GM21737 (cell line): ENCODE measurements around the gene BTBD9.

ENCODE experiments used
- ATAC-seq: cut with Tn5 transposase; IDR thresholded peaks from one replicate; pipeline ENCODE4 v1.9.1; 2021; ENCODE audit warnings: mild to moderate bottlenecking, moderate library complexity; ENCODE audit not compliant: unreplicated experiment

BTBD9 gene

GRCh38 chr6:38396209-38396608, 243.5 kb downstream of the BTBD9 start:
- ATAC-seq, result no peak

GRCh38 chr6:38393986-38394385, 245.7 kb downstream of the BTBD9 start:
- ATAC-seq, result no peak

GRCh38 chr6:38391626-38392579, 247.8 kb downstream of the BTBD9 start:
- ATAC-seq, result no peak

- no peak for ATAC-seq
Observed at GRCh38 chr6:38391206-38391605, 248.5 kb downstream of the BTBD9 start.

- no peak for ATAC-seq
Observed at GRCh38 chr6:38389875-38390274, 249.9 kb downstream of the BTBD9 start.

GRCh38 chr6:38387971-38388370, 251.8 kb downstream of the BTBD9 start:
- ATAC-seq, result no peak

- no peak for ATAC-seq
Observed at GRCh38 chr6:38387461-38387860, 252.3 kb downstream of the BTBD9 start.

GRCh38 chr6:38378801-38379200, 260.9 kb downstream of the BTBD9 start:
- no peak for ATAC-seq

GRCh38 chr6:38375937-38376336, 263.8 kb downstream of the BTBD9 start:
- ATAC-seq, result no peak

GRCh38 chr6:38375341-38375740, 264.4 kb downstream of the BTBD9 start:
- ATAC-seq, result no peak

GRCh38 chr6:38371881-38372280, 267.8 kb downstream of the BTBD9 start:
- no peak for ATAC-seq

- no peak for ATAC-seq
Observed at GRCh38 chr6:38370653-38371601, 268.8 kb downstream of the BTBD9 start.

- ATAC-seq, result no peak
Observed at GRCh38 chr6:38367231-38367630, 272.5 kb downstream of the BTBD9 start.

GRCh38 chr6:38366234-38366633, 273.5 kb downstream of the BTBD9 start:
- ATAC-seq, result no peak

- no peak for ATAC-seq
Observed at GRCh38 chr6:38364775-38365174, 275.0 kb downstream of the BTBD9 start.

GRCh38 chr6:38364127-38364526, 275.6 kb downstream of the BTBD9 start:
- ATAC-seq, result no peak

- ATAC-seq, result no peak
Observed at GRCh38 chr6:38355519-38355918, 284.2 kb downstream of the BTBD9 start.

- no peak for ATAC-seq
Observed at GRCh38 chr6:38354905-38355304, 284.8 kb downstream of the BTBD9 start.

GRCh38 chr6:38354037-38354381, 285.7 kb downstream of the BTBD9 start:
- ATAC-seq, result no peak

GRCh38 chr6:38353310-38354036, 286.3 kb downstream of the BTBD9 start:
- ATAC-seq, result no peak

GRCh38 chr6:38352636-38353035, 287.1 kb downstream of the BTBD9 start:
- no peak for ATAC-seq
